Activated naive CD4-positive, alpha-beta T cell treated with anti-CD3 and anti-CD28 coated beads for 36 hours (primary cell): ENCODE data around the gene TUBB. TPM values are rescaled to one million over a fixed set of nuclear protein-coding genes. Genes with fewer than 3 reads are reported as not detected.
"Not testable (repeated sequence)": the region's sequence is repeated elsewhere in the genome, so short reads cannot be mapped to it uniquely, and the experiment has no call there.

Source experiments
- CTCF ChIA-PET: fragments of 350-600 bp; sonication (Branson Sonifier 250); formaldehyde crosslinking; loops from one replicate; lab custom pipeline; 2021; ENCODE audit warnings: antibody characterized with exemption; lab: Charles Lee
- DNase-seq: peaks from one replicate; pipeline ENCODE4 v3.0.0-alpha.2; 2020
- H3K27ac Mint-ChIP-seq: one replicate; pipeline ENCODE4 v1.8.0; 2021; ENCODE audit warnings: mild to moderate bottlenecking, mixed read lengths
- H3K27me3 Mint-ChIP-seq: one replicate; pipeline ENCODE4 v1.8.0; 2021; ENCODE audit warnings: low read depth, mixed read lengths
- H3K36me3 Mint-ChIP-seq: one replicate; pipeline ENCODE4 v1.8.0; 2021; ENCODE audit warnings: low read depth, mixed read lengths
- H3K4me1 Mint-ChIP-seq: one replicate; pipeline ENCODE4 v1.8.0; 2021; ENCODE audit warnings: low read depth, mixed read lengths
- H3K4me3 Mint-ChIP-seq: one replicate; pipeline ENCODE4 v1.8.0; 2021; ENCODE audit warnings: mild to moderate bottlenecking, moderate library complexity, mixed read lengths
- H3K9me3 Mint-ChIP-seq: one replicate; pipeline ENCODE4 v1.8.0; 2021; ENCODE audit warnings: mixed read lengths
- intact Hi-C: fragments of 100-400 bp; cut with micrococcal nuclease; formaldehyde crosslinking; loops from one replicate; pipeline ENCODE4 v1.15.1; 2023
- total RNA-seq, 2 experiments: library from RNA; stranded (reverse); gene quantifications; one replicate each; pipeline ENCODE4 v1.2.3, GENCODE V29; 2021

The TUBB gene
- total RNA-seq, 2 experiments from 2014 or later: 1,781 to 1,838 TPM

DNA sequence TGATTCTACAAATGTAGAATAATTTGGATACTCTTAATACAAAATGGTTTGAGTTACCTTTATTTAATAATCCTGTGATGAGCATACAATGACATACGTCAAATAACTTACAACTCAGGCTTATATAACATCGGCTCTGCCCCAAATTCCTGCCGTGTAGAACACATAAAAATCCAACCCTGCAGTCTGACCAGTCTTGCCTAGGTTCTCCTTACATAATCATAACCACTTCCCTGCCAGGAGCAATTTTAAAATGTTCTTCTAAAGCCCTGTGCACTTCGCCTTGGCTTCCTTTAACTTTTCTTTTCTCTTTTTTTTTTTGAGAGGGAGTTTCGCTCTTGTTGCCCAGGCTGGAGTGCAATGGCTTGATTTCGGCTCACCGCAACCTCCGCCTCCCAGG lies 40.4 kb downstream of the TUBB start:
- Mint-ChIP-seq H3K27ac (no peak overlapping the region), H3K9me3 (no peaks in the 10 kb centered on the region), H3K4me3 (no peak overlapping the region), H3K36me3 (no peaks in the 10 kb centered on the region), H3K4me1 (peaks cover 40% of the 10 kb centered on the region), H3K27me3 (no peaks in the 10 kb centered on the region)
- intact Hi-C loops: no loop called here
- CTCF ChIA-PET: no interaction called here
- DNase-seq: no peak

DNA sequence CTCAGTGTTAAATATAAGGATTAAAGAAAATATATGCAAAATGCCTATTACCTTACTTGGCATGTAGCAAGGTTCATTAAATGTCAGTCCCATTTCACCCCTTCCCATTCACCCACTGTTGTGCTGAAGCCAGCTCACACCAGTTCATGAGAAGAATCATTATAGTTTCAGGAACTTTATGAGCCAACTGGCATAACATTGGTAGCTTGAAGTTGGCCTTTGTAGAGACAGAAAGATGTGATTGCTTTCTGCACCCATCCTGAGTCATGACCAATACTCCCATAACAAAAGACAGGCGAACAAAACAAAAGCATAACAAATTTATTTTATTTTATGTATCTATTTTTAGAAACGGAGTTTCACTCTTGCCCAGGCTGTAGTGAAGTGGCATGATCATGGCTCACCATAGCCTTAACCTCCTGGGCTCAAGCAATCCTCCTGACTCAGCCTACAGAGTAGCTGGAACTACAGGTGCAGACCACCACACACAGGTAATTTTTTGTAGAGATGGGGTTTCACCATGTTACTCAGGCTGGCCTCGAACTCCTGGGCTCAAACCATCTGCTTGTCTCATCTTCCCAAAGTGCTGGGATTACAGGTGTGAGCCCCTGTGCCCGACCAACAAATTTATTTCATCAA lies 41.8 kb downstream of the TUBB start:
- DNase-seq: no peak
- CTCF ChIA-PET: interaction anchor here (0.7 to 1.7 kb wide), 2 partner anchors 68 to 713 kb away, joined by 3 to 4 read pairs; no protein-coding TSS in a partner anchor
- no peaks in the 10 kb centered on the region for H3K9me3 Mint-ChIP-seq
- intact Hi-C loops: no loop called here
- H3K36me3 Mint-ChIP-seq: no peaks in the 10 kb centered on the region
- H3K4me3 Mint-ChIP-seq: no peak overlapping the region
- no peak overlapping the region for H3K27ac Mint-ChIP-seq
- no peaks in the 10 kb centered on the region for H3K27me3 Mint-ChIP-seq
- peaks cover 48% of the 10 kb centered on the region for H3K4me1 Mint-ChIP-seq

GRCh38 chr6:30763155-30763617 lies 43.0 kb downstream of the TUBB start:
- CTCF ChIA-PET: interaction anchor here (0.5 to 2.1 kb wide), 6 partner anchors 48 to 669 kb away, joined by 3 to 10 read pairs (median 4); no protein-coding TSS in a partner anchor
- no peaks in the 10 kb centered on the region for H3K9me3 Mint-ChIP-seq
- peaks cover 55% of the 10 kb centered on the region for H3K4me1 Mint-ChIP-seq
- no peak for DNase-seq
- no peak overlapping the region for H3K4me3 Mint-ChIP-seq
- H3K27ac Mint-ChIP-seq: peak overlapping the region; percentile 83
- no peaks in the 10 kb centered on the region for H3K27me3 Mint-ChIP-seq
- intact Hi-C loops: no loop called here
- no peaks in the 10 kb centered on the region for H3K36me3 Mint-ChIP-seq

DNA sequence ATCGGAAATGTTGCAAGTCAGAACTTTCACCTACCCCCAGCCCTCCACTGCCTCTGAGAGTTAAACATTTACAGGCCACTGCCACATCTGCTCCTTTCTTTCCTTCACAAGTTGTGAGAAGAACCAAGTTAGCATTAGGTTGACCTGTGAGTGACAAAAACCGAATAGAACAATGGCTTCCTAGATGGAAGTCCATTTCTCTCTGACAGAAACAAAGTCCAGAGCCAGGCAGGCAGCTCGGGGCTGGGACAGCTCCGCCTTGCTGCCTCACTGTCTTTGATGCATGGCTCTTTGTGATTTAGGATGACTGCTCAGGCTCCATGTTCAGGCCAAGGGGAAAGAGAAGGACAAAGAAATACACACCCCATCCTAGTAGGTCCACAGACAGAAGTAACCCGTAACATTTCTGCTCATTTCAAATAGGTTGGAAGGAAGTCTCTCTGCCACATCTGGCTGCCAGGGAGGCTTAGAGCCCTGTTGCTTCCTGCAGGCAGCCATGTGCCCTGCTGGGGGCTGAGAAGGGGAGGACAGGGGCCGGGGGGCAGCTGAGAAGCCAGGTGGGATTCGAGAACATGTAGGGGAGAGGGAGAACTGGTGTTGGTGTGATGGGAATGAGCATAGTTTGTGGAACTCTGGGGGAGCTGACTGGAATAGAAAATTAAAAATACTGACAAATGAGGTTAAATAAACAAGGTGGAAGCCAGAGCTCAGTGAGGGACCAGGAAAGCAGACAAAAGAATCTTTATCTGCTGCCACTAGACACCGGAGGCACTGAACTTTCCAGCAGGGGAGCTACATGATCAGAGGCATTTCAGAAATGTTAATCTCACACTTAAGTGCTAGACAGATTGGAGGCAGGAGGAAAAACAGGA lies 43.7 kb downstream of the TUBB start:
- DNase-seq: no peak
- Mint-ChIP-seq H3K27me3 (no peaks in the 10 kb centered on the region), H3K4me3 (no peak overlapping the region), H3K4me1 (peaks cover 62% of the 10 kb centered on the region), H3K36me3 (no peaks in the 10 kb centered on the region), H3K27ac (peak overlapping the region; percentile 83), H3K9me3 (no peaks in the 10 kb centered on the region)
- CTCF ChIA-PET: interaction anchor here (0.6 to 2.1 kb wide), 4 partner anchors 48 to 82 kb away, joined by 3 to 10 read pairs (median 5); no protein-coding TSS in a partner anchor
- intact Hi-C loops: no loop called here

DNA sequence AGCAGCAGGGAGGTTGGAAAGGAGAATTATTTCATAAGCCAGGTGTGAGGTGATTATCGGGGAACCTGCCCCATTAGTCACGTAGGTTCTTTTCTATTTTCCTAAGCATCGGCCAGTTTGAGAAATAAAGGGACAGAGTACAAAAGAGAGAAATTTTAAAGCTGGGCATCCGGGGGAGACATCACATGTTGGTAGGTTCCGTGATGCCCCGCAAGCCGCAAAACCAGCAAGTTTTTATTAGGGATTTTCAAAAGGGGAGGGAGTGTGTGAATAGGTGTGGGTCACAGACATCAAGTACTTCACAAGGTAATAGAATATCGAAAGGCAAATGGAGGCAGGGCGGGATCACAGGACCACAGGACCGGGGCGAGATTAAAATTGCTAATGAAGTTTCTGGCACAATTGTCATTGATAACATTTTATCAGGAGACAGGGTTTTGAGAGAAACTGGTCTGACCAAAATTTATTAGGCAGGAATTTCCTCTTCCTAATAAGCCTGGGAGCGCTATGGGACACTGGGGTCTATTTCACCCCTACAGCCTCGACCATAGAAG lies 44.4 kb downstream of the TUBB start:
- CTCF ChIA-PET: interaction anchor here (2.1 kb wide), 1 partner anchor 65 kb away, joined by 10 read pairs; no protein-coding TSS in a partner anchor
- H3K9me3 Mint-ChIP-seq, DNase-seq, H3K4me3 Mint-ChIP-seq, H3K27me3 Mint-ChIP-seq, H3K36me3 Mint-ChIP-seq, H3K27ac Mint-ChIP-seq, intact Hi-C loops: not testable (repeated sequence)
- H3K4me1 Mint-ChIP-seq: peaks cover 67% of the 10 kb centered on the region

GRCh38 chr6:30765495-30765894 lies 45.3 kb downstream of the TUBB start:
- H3K27me3 Mint-ChIP-seq, H3K27ac Mint-ChIP-seq, H3K36me3 Mint-ChIP-seq, H3K4me3 Mint-ChIP-seq, intact Hi-C loops, DNase-seq, H3K9me3 Mint-ChIP-seq: not testable (repeated sequence)
- H3K4me1 Mint-ChIP-seq: peaks cover 76% of the 10 kb centered on the region
- CTCF ChIA-PET: interaction anchor here (0.6 to 2.0 kb wide), 4 partner anchors 23 to 85 kb away, joined by 3 to 6 read pairs (median 4); partner anchors contain the start of gene FLOT1

GRCh38 chr6:30766461-30767157 lies 46.5 kb downstream of the TUBB start:
- Mint-ChIP-seq H3K9me3 (peaks cover 1% of the 10 kb centered on the region), H3K36me3 (no peaks in the 10 kb centered on the region), H3K27ac (peak overlapping the region; percentile 97), H3K4me1 (peaks cover 76% of the 10 kb centered on the region), H3K4me3 (no peak overlapping the region), H3K27me3 (no peaks in the 10 kb centered on the region)
- intact Hi-C loops: no loop called here
- CTCF ChIA-PET: interaction anchor here (0.6 to 4.7 kb wide), 6 partner anchors 15 to 114 kb away, joined by 3 to 28 read pairs (median 4); partner anchors contain the start of genes FLOT1 and IER3
- no peak for DNase-seq

DNA sequence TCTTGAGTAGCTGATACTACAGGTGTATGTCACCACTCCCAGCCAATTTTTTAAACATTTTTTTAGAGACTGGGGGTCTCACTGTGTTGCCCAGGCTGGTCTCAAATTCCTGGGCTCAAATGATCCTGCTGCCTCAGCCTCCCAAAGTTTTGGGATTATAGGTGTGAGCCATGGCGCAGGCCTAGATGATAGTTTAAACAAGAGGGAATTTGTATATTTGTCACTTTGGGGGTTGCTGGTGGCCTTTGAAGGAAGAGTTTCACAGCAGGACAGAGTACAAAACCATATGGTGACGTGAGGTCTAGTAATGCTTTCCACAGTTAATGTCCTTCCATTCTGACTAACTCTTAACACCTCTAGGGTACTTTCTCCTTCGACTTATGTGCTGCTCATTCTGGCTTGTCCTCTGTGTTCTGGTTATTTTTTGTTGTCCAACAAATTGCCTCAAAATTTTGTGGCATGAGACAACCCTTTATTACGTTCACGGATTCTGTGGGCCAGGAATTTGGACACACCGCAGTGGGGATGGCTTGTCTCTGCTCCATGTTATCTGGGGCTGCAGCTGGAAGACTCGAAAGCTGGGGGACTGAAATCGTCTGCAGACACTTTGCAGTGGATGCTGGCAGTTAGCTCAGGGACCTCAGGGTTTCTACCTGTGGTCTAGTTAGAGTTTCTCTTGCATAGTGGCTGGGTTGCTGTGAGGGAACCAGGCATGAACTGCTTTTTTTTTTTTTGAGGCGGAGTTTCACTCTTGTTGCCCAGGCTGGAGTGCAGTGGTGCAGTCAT lies 47.2 kb downstream of the TUBB start:
- peak overlapping the region; percentile 97 for H3K27ac Mint-ChIP-seq
- H3K36me3 Mint-ChIP-seq: no peaks in the 10 kb centered on the region
- intact Hi-C loops: no loop called here
- H3K4me1 Mint-ChIP-seq: peaks cover 76% of the 10 kb centered on the region
- peaks cover 2% of the 10 kb centered on the region for H3K9me3 Mint-ChIP-seq
- H3K4me3 Mint-ChIP-seq: no peak overlapping the region
- H3K27me3 Mint-ChIP-seq: no peaks in the 10 kb centered on the region
- peak; percentile 25 for DNase-seq
- CTCF ChIA-PET: interaction anchor here (0.6 to 4.7 kb wide), 7 partner anchors 14 to 54 kb away, joined by 3 to 28 read pairs (median 3); partner anchors contain the start of genes FLOT1 and IER3

DNA sequence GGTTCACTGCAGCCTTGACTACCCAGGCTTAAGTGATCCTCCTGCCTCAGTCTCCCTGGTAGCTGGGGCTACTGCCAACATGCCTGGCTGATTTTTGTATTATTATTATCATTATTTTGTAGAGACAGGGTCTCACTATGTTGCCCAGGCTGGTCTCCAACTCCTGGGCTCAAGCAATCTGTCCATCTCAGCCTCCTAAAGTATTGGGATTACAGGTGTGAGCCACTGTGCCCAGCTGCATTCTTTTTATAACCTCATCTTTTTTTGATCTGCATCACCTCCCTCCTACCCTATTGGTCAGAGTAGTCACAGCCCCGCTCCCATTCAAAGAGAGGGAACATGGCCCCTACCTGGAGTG lies 47.8 kb downstream of the TUBB start:
- peak overlapping the region; percentile 97 for H3K27ac Mint-ChIP-seq
- peaks cover 2% of the 10 kb centered on the region for H3K9me3 Mint-ChIP-seq
- H3K4me3 Mint-ChIP-seq: no peak overlapping the region
- intact Hi-C loops: no loop called here
- no peaks in the 10 kb centered on the region for H3K27me3 Mint-ChIP-seq
- CTCF ChIA-PET: interaction anchor here (0.6 to 4.7 kb wide), 3 partner anchors 24 to 53 kb away, joined by 3 to 28 read pairs (median 3); no protein-coding TSS in a partner anchor
- no peaks in the 10 kb centered on the region for H3K36me3 Mint-ChIP-seq
- no peak for DNase-seq
- peaks cover 81% of the 10 kb centered on the region for H3K4me1 Mint-ChIP-seq

- Mint-ChIP-seq H3K4me3 (peak overlapping the region; percentile 62), H3K4me1 (peaks cover 80% of the 10 kb centered on the region), H3K36me3 (no peaks in the 10 kb centered on the region), H3K27ac (peak overlapping the region; percentile 97), H3K27me3 (no peaks in the 10 kb centered on the region), H3K9me3 (peaks cover 2% of the 10 kb centered on the region)
- intact Hi-C loops: loop anchor here (1.0 kb wide), 3 partner anchors 24 to 42 kb away; partner anchors contain the start of gene IER3
- CTCF ChIA-PET: interaction anchor here (0.6 to 4.7 kb wide), 4 partner anchors 41 to 62 kb away, joined by 3 to 28 read pairs (median 6); no protein-coding TSS in a partner anchor
- DNase-seq: no peak
These were observed 48.5 kb downstream of the TUBB start for GRCh38 chr6:30768634-30769087.
